Activated CD8-positive, alpha-beta memory T cell treated with anti-CD3 and anti-CD28 coated beads for 1 hour (primary cell): ENCODE results near the gene INCENP.

Experiments
- DNase-seq, 2 donors: peaks; one replicate each; pipeline ENCODE4 v3.0.0-alpha.2; 2020; ENCODE audit warnings: low read depth in 1 of 2; ENCODE audit errors: extremely low read depth in 1 of 2

INCENP gene

DNA sequence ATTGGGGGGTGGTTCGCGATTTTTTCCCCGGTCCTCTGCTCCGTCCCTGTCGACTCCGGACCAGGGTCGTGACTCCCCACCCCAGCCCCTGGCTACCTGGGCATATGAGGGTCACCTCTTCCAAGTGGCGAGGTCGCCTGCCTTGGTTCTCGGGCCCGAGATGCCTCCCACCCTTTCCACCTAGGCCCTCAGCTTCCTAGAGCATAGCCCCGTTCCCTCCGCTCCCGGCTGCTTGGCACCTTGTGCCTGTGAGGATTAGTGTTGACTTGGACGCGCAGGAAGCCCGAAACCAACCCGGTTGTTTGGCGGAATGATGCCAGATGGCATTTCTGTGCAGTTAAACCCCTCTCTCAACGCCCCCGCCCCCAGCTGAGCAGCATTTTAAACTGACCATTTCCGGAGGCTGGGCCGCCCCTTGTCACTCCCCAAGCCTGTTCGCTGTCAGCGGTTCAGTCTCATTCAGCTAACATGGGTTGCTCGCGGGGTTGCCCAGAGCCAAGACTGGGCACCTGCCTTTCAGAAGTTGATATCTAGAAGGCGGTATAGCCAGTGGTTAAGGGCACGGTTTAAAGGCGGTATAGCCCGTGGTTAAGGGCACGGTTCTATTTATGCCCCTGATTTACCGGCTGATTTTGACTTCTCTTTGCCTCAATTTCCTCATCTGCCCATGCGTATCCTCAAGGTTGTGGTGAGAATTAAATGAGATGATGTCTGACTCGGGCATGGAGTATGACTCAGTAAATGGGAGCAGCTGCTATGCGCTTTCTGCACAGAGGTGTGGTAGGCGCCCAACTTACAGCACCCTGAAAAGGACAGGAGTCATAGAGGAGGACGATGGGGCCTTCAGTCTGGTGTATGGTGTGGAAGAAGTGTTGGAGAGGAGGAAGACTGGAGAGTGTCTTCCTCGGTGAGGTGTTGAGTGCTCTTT is 639 bp downstream of the INCENP start:
- no peak for DNase-seq

- no peak for DNase-seq
Measured at GRCh38 chr11:62125316-62125715, 1.5 kb downstream of the INCENP start.

DNA sequence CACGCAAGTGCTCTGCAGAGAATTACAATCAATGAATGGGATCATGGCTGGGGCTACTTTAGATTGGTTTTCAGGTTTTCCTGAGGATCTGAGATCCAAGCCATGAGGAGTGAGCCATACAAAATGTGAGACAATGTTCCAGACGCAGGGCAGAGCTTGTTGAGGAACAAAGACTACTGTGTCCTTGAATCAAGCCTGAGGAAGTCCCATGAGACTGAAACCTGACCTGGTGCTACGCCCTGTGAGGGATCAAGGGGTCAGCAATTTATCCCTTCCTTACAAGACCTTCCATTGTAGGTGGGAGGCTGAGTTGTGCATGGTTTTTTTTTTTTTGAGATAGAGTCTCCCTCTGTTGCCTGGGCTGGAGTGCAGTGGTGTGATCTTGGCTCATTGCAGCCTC is 2.1 kb downstream of the INCENP start:
- no peak for DNase-seq

- DNase-seq, result no peak
Measured at GRCh38 chr11:62127426-62127825, 3.6 kb downstream of the INCENP start.

DNA sequence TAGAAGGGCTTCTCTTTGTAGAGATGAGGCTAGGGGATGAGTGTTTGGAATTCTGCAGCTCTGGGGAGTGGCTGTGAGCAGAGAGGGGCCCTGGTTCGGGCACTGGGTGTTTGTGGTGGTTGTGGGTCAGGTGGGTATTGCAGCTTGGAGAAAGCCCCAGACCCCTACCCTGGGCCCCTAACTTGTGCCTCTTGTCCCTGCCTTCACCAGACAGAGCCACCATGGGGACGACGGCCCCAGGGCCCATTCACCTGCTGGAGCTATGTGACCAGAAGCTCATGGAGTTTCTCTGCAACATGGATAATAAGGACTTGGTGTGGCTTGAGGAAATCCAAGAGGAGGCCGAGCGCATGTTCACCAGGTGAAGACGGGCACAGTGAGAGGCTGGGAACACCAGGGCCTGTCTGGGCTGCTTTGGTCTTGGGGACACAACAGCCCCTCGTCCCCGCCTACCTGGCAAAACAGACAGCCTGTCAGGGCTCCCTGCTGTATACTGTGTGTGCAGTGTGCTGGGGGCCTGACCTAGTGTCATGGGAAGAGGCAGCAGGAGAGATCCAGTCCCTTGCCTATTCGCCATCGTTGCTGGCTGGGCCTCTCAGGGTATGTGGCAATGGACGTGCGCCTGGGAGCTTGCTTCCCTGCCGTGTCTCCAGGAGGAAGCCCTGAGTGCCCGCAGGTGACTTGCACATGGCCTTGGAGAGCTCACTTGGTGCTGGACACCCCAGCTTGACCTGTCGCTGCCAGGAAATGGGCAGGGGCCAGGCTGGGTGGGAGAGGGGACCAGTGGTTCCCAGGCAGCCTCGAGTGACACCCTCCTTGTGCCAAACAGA is 4.3 kb downstream of the INCENP start:
- DNase-seq, result no peak

DNA sequence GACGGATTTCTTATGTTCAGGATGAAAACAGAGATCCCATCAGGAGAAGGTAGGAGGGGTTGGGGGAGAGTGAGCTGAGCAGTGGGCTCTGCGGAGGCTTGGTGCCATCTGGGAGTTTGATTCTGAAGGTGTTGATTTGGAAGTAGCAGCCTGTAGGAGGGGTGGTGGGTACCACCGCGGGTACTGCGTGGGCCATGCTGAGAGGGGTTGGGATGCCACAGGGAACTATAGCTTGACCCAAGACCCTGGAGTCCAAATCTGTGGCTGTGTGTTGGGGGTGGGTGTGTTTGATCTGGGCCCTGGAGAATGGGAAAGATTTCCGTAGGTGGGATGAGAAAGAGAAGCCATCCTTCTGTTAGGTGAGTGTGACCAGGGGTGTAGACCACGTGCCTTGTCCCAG is 5.0 kb downstream of the INCENP start:
- no peak for DNase-seq

DNA sequence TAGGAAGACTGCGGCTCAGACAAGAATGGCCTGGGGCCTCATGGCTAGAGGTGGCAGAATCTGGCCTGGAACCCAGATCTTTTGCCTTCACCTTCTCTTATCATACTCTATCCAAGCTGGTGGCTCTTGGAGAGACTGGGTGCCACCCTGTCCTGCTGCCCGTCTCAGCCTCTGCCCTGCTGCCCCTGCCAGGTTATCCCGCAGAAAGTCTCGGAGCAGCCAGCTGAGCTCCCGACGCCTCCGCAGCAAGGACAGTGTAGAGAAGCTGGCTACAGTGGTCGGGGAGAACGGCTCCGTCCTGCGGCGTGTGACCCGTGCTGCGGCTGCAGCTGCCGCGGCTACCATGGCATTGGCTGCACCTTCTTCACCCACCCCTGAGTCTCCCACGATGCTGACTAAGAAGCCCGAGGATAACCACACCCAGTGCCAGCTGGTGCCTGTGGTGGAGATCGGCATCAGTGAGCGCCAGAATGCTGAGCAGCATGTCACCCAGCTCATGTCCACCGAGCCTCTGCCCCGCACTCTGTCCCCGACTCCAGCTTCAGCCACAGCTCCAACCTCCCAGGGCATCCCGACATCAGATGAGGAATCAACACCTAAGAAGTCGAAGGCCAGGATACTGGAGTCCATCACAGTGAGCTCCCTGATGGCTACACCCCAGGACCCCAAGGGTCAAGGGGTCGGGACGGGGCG is 5.9 kb downstream of the INCENP start:
- DNase-seq, result no peak

GRCh38 chr11:62130283-62131169 is 6.7 kb downstream of the INCENP start:
- no peak for DNase-seq

GRCh38 chr11:62131170-62131464 is 7.3 kb downstream of the INCENP start:
- no peak for DNase-seq

DNA sequence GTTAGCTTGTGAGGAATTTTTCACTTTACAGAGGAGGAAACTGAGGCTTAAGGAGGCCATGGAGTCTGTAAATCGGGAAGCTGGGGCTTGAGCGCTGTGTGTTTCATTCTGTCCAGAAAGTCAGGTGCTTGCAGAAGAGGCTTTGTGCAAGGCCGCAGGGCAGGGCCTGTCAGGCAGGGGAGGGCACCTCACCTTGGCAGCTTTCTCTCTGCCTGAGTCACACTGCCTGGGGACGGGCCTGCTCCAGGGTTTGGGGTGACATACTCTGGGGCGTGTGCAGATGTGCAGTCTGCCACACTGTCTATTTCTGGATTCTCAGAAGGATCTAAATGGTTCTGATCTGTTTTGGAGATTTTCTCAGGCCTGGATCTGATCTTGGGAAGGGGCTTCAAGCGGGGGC is 8.4 kb downstream of the INCENP start:
- no peak for DNase-seq

- no peak for DNase-seq
Measured at GRCh38 chr11:62132689-62133293, 9.0 kb downstream of the INCENP start.

DNA sequence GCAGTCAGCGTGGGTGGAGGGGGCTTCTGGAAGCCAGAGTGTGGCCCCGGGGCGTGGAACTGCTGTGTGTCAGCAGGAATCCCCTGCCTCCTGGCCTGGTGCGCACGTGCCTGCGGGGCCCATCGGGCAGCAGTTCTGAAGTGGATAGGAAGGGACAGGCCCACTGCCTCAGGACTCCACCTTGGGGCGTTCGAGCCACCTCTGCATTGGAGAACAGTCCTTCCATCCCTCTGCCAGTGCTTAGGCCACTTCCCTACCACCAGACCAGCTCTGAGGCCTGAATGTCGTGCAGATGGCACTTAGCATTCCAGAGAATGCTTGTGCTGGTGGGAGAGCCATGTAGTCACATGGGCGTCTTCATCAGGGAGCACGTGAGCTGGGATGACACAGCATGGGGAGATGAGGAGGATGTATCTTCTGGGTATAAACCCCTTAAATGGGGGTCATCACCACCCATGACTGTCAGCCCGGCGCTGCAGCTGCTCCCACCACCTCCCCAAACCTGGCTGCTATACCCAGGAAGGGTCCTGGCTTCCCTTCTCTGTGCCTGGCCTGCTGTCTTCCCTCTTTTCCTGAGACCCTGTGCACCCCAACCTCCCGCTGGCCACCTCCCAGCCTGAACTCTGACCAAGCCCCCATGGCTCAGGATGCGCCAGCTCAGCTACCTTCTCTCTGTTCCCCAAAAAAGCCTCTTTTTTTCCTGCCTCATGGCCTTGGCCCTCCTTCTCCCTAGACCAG is 9.7 kb downstream of the INCENP start:
- no peak for DNase-seq

DNA sequence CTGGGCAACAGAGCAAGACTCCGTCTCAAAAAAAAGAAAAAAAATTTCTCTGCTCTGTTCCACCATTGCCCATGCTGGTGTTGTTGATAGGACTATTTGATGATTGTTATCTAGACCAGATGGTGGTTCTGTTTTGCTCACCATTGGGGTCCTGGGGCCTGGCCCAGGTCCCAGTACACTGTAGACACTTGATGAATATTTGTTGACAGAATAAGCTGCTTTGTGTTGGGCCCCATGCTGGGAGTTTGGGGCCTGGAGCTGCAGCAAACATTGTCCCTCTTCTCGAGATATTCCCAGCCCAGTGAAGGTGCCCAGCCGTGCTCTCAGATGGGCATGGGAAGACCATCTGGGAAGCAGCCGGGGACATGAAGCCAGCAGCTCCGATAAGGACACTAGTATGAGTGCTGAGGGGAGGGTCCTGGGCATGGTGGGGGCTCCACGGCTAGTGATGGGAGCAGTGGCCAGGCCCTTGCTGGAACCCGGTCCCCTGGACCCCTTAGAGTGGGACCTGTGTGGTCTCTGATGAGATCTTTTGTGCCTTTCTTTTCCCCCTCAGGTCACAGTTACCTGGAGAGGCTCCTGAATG is 13.6 kb downstream of the INCENP start:
- DNase-seq, result no peak

DNA sequence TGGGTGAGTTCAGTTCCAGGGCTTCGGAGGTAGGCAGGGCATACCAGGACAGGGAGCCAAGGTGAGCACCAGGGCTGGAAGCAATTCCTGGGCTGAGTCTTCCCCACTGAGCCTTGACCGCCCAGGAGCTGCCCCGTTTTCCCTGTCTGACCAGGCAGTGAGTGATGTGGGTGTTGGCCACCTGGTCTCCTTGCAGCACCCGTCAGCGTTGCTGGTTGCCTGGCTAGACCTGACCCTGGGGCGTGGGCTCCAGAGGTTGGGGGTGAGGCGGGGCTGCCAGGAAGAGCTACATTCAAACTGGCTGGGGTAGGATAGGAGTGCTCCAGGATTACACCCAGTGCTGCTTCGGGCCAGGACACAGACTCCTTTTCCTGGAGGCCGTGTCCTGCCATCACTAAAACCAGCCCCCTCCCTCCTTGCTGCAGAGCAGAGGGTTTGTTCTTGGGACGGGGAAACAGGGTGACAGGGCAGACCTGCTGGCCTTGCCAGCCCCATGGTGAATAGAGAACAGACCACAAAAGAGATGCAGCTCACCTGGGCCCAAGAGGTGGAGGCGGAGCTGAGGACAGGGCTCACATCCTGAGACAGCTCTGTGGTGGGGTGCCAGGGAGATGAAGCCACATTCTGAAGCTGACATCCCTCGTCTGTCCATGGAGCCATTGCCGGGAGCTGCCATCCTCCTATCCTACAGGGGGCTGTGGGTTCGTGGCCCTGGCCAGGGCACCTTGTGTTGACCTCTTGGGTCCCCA is 14.2 kb downstream of the INCENP start:
- no peak for DNase-seq

- no peak for DNase-seq
Measured at GRCh38 chr11:62138630-62139425, 15.0 kb downstream of the INCENP start.

GRCh38 chr11:62139526-62140303 is 15.9 kb downstream of the INCENP start:
- DNase-seq, result no peak
